B cell (primary cell): ENCODE results near the gene KCNQ5. TPM values are rescaled to one million over a fixed set of nuclear protein-coding genes. Genes with fewer than 3 reads are reported as not detected.
A peak's percentile ranks its signal among the peaks of the same experiment; 100 is the strongest.

Source experiments
- ATAC-seq: fragments of 200-7000 bp; cut with Tn5 transposase; one replicate; pipeline ENCODE4 v1.10.0; 2021; ENCODE audit warnings: low read depth, mild to moderate bottlenecking, moderate number of reproducible peaks, moderate library complexity
- CTCF ChIA-PET: fragments of 350-600 bp; sonication (Branson Sonifier 250); formaldehyde crosslinking; loops from one replicate; lab custom pipeline; 2021; ENCODE audit warnings: antibody characterized with exemption, inconsistent platforms; lab: Charles Lee
- POLR2A ChIA-PET: fragments of 350-600 bp; sonication (Branson Sonifier 250); formaldehyde crosslinking; loops from one replicate; lab custom pipeline; 2021; ENCODE audit warnings: antibody characterized with exemption; lab: Charles Lee
- DNase-seq: peaks from one replicate; pipeline ENCODE4 v3.0.0; 2013
- H2AFZ ChIP-seq: 2 replicates; pipeline ENCODE4 v1.6.1; 2012; ENCODE audit warnings: mild to moderate bottlenecking, low read depth, low read length; ENCODE audit not compliant: insufficient read depth, poor library complexity, severe bottlenecking
- H3K27ac ChIP-seq, 2 donors: 1 replicate in 1 of 2; 2 replicates in 1 of 2; pipeline ENCODE4 v1.5.1; 2012 to 2013; ENCODE audit warnings: low read length in 2 of 2, mild to moderate bottlenecking in 2 of 2, moderate library complexity in 1 of 2
- H3K27me3 ChIP-seq, 4 experiments: fragments of 200-600 bp in 1 of 4; sonication (generic) in 1 of 4; replicated peaks in 1 of 4; 1 replicate in 2 of 4; 2 replicates in 2 of 4; pipeline versions ENCODE4 v1.6.1 to v1.7.0; 2013 to 2016; ENCODE audit warnings: low read length in 3 of 4, mild to moderate bottlenecking in 2 of 4, mixed read lengths in 1 of 4, moderate library complexity in 1 of 4; ENCODE audit not compliant: insufficient read depth in 4 of 4, control insufficient read depth in 3 of 4; ENCODE audit errors: control extremely low read depth in 1 of 4
- H3K36me3 ChIP-seq, 2 experiments: replicated peaks in 1 of 2; 1 replicate in 1 of 2; 2 replicates in 1 of 2; pipeline versions ENCODE4 v1.6.1 to v1.7.1; 2013; ENCODE audit warnings: low read length in 1 of 2; ENCODE audit not compliant: insufficient read depth in 2 of 2, control insufficient read depth in 1 of 2; ENCODE audit errors: control extremely low read depth in 1 of 2, extremely low read depth in 1 of 2
- H3K4me1 ChIP-seq, 2 donors: fragments of 200-600 bp in 1 of 2; sonication (generic) in 1 of 2; 1 replicate in 1 of 2; 2 replicates in 1 of 2; pipeline versions ENCODE4 v1.5.1 to v1.6.1; 2013 to 2017; ENCODE audit warnings: low read length in 2 of 2; ENCODE audit not compliant: control insufficient read depth in 2 of 2, insufficient read depth in 2 of 2
- H3K4me2 ChIP-seq: replicated peaks from 2 replicates; pipeline ENCODE3; 2012; ENCODE audit warnings: mild to moderate bottlenecking, low read depth, low read length; ENCODE audit not compliant: poor library complexity, severe bottlenecking
- H3K4me3 ChIP-seq, 5 experiments: fragments of 200-600 bp in 1 of 5; sonication (generic) in 1 of 5; 1 replicate in 3 of 5; 2 replicates in 2 of 5; pipeline versions ENCODE4 v1.5.1 to v1.7.0; 2011 to 2016; ENCODE audit warnings: low read length in 4 of 5, mild to moderate bottlenecking in 4 of 5, low read depth in 2 of 5, control low read depth in 1 of 5, moderate library complexity in 1 of 5; ENCODE audit not compliant: insufficient read depth in 1 of 5; ENCODE audit errors: control extremely low read depth in 1 of 5, extremely low read depth in 1 of 5
- H3K79me2 ChIP-seq: fragments of 200-600 bp; sonication (generic); one replicate; pipeline ENCODE4 v1.6.0; 2016; ENCODE audit warnings: low read length; ENCODE audit not compliant: control insufficient read depth, insufficient read depth
- H3K9ac ChIP-seq: fragments of 200-600 bp; sonication (generic); 2 replicates; pipeline ENCODE4 v1.6.1; 2017; ENCODE audit warnings: mild to moderate bottlenecking, low read length, moderate library complexity
- H3K9me3 ChIP-seq, 3 donors: one replicate each; pipeline versions ENCODE4 v1.6.1 to v1.7.1; 2013; ENCODE audit warnings: low read length in 2 of 3; ENCODE audit not compliant: control insufficient read depth in 2 of 3, insufficient read depth in 1 of 3; ENCODE audit errors: control extremely low read depth in 1 of 3
- H4K20me1 ChIP-seq: 2 replicates; pipeline ENCODE4 v1.6.0; 2012; ENCODE audit warnings: mild to moderate bottlenecking, low read length; ENCODE audit not compliant: insufficient read depth, control insufficient read depth, poor library complexity, severe bottlenecking
- H3K27ac Mint-ChIP-seq: one replicate; pipeline ENCODE4 v1.8.0; 2021; ENCODE audit warnings: mixed read lengths
- H3K27me3 Mint-ChIP-seq: one replicate; pipeline ENCODE4 v1.8.0; 2021; ENCODE audit warnings: mixed read lengths
- H3K4me1 Mint-ChIP-seq: one replicate; pipeline ENCODE4 v1.8.0; 2021; ENCODE audit warnings: mixed read lengths
- H3K4me3 Mint-ChIP-seq: one replicate; pipeline ENCODE4 v1.8.0; 2021; ENCODE audit warnings: mixed read lengths
- H3K9me3 Mint-ChIP-seq: one replicate; pipeline ENCODE4 v1.8.0; 2022; ENCODE audit warnings: mixed read lengths; ENCODE audit not compliant: insufficient read depth
- EZH2 ChIP-seq: IDR thresholded peaks from 2 replicates; pipeline ENCODE4 v1.6.1; 2012; ENCODE audit warnings: borderline replicate concordance, low read depth, mild to moderate bottlenecking, moderate library complexity, low read length; ENCODE audit not compliant: insufficient read depth, poor library complexity, severe bottlenecking
- WGBS: methylation state at CpG from one replicate; pipeline ENCODE4 v1.1.5; 2013; ENCODE audit warnings: missing lambda C conversion rate; ENCODE audit not compliant: insufficient coverage; 5-methylcytosine and 5-hydroxymethylcytosine counted together
- intact Hi-C: fragments of 100-400 bp; cut with micrococcal nuclease; formaldehyde crosslinking; loops from one replicate; pipeline ENCODE4 v1.10.0; 2022
- polyA plus RNA-seq: library from polyadenylated mRNA; depleted of rRNA; stranded (reverse); fragments of >200 nt; gene quantifications from 2 replicates; pipeline ENCODE4 v1.2.3, GENCODE V29; 2012
- total RNA-seq, 2 donors: library from RNA; stranded (reverse); fragments of 120-200 nt in 1 of 2; gene quantifications; 1 replicate in 1 of 2; 2 replicates in 1 of 2; pipeline versions ENCODE4 v1.2.3 to v1.2.4, GENCODE V29; 2013 to 2022
- TF ChIP-seq, protein P1 (sequence below): fragments of 200-600 bp; IDR thresholded peaks from one replicate; pipeline ENCODE4 v1.8.0; 2022; ENCODE audit warnings: antibody characterized with exemption, mild to moderate bottlenecking

KCNQ5 gene
- total and polyA plus RNA-seq, 2 donors (not counting 1 experiment from before 2014, with no cell fraction given), result 2.3 to 9.4 TPM

DNA sequence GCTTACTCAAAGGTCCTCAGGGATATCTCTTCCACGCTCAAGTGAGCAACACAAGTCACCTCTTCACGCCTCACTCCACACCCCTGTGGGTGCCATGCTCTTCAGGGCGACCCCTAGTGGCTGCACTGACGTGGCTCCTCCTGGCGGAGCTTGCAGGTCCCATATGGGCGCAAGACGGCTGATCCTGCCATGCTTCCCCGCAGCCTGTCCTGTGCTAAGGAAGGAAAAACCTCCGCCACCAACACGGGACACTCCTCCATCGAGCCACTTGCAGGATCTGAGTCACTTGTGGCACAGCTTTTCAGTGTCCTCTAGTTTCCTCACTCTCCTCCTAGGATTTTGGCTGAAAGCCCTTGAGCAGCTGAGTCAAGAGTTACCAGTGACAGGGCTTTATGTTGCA is 512.7 kb downstream of the KCNQ5 start:
- H3K79me2 ChIP-seq, result no peaks in the 10 kb centered on the region
- H3K36me3 ChIP-seq, result peaks cover 0 to 3% of the 10 kb centered on the region in 2 experiments
- no peak overlapping the region for H3K27ac ChIP-seq
- H3K9me3 ChIP-seq, result peaks cover 0 to 3% (median 0%) of the 10 kb centered on the region in 3 donors
- H3K4me2 ChIP-seq, result no peak overlapping the region
- Mint-ChIP-seq H3K4me3 (no peak overlapping the region), H3K9me3 (no peaks in the 10 kb centered on the region), H3K4me1 (peaks cover 7% of the 10 kb centered on the region), H3K27ac (no peak overlapping the region), H3K27me3 (no peaks in the 10 kb centered on the region)
- intact Hi-C loops, result loop anchor here (5.0 kb wide), 1 partner anchor 193 kb away; no protein-coding TSS in a partner anchor
- peaks cover 2 to 6% of the 10 kb centered on the region in 2 donors for H3K4me1 ChIP-seq
- H3K27me3 ChIP-seq, result no peaks in the 10 kb centered on the region
- ChIA-PET POLR2A (no interaction called here), CTCF (interaction anchor here (0.8 to 14.4 kb wide), 5 partner anchors 16 to 721 kb away, joined by 3 to 586 read pairs (median 3); partner anchors contain the start of gene KCNQ5)
- DNase-seq (peak; percentile 36), ATAC-seq (peak; percentile 46)
- no peak overlapping the region for H3K9ac ChIP-seq
- TF ChIP-seq EZH2, result no peak
- TF ChIP-seq, protein P1, sequence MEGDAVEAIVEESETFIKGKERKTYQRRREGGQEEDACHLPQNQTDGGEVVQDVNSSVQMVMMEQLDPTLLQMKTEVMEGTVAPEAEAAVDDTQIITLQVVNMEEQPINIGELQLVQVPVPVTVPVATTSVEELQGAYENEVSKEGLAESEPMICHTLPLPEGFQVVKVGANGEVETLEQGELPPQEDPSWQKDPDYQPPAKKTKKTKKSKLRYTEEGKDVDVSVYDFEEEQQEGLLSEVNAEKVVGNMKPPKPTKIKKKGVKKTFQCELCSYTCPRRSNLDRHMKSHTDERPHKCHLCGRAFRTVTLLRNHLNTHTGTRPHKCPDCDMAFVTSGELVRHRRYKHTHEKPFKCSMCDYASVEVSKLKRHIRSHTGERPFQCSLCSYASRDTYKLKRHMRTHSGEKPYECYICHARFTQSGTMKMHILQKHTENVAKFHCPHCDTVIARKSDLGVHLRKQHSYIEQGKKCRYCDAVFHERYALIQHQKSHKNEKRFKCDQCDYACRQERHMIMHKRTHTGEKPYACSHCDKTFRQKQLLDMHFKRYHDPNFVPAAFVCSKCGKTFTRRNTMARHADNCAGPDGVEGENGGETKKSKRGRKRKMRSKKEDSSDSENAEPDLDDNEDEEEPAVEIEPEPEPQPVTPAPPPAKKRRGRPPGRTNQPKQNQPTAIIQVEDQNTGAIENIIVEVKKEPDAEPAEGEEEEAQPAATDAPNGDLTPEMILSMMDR, result peak; percentile 28
- H4K20me1 ChIP-seq, result no peaks in the 10 kb centered on the region
- H3K4me3 ChIP-seq, result no peak overlapping the region
- WGBS, result 74% methylated on average over 8 of the region's 11 CpGs
- no peak overlapping the region for H2AFZ ChIP-seq

DNA sequence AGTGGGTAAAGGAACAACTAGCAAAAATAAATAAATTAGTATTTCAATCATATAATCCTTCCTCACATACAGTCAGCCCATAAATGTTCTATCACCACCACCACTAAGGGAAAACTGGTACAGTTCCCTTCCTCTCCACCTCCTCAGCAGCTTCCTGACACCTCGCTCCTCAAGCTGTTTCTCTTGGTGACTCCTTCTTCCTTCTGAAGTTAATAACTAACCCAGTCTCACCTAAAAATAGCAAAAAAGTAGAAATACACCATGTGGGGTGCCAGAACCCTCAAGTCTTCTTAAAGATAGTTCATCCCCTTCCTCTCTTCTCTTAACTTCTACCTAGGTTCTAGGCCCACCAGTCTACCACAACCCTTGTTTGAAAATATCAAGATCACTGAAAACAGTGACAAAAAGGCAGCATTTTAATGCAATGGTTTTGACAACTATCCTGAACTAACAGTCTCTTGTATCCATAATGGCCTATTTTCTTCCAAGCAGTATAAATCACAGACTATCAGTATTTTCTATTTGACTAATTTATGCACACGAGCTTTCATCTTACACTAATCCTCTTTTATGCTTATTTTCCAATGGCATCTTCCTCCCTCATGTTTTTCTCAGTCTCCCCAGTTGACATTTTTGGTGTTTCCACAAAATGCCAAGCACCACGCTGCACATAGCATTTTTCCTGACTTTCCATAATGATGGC is 518.0 kb downstream of the KCNQ5 start:
- ChIA-PET POLR2A (no interaction called here), CTCF (no interaction called here)
- no peak overlapping the region for H3K27ac Mint-ChIP-seq
- H3K4me1 Mint-ChIP-seq, result no peaks in the 10 kb centered on the region
- Histone ChIP-seq H3K9ac (no peak overlapping the region), H3K4me3 (no peak overlapping the region), H4K20me1 (no peaks in the 10 kb centered on the region), H3K79me2 (no peaks in the 10 kb centered on the region), H3K9me3 (no peaks in the 10 kb centered on the region), H3K27me3 (no peaks in the 10 kb centered on the region), H3K4me1 (no peaks in the 10 kb centered on the region), H2AFZ (no peak overlapping the region), H3K36me3 (peaks cover 0 to 3% of the 10 kb centered on the region in 2 experiments), H3K27ac (no peak overlapping the region), H3K4me2 (no peak overlapping the region)
- intact Hi-C loops, result no loop called here
- no peaks in the 10 kb centered on the region for H3K9me3 Mint-ChIP-seq
- 95% methylated on average over 2 of the region's 3 CpGs for WGBS
- no peaks in the 10 kb centered on the region for H3K27me3 Mint-ChIP-seq
- TF ChIP-seq EZH2, result no peak
- TF ChIP-seq, protein P1, result no peak
- ATAC-seq (no peak), DNase-seq (no peak)
- H3K4me3 Mint-ChIP-seq, result no peak overlapping the region
